NB4 (cell line): ENCODE data around the gene THEMIS.

Experiments
- POLR2A ChIP-seq: IDR thresholded peaks from 2 replicates; pipeline ENCODE4 v1.6.1; 2011; ENCODE audit warnings: mild to moderate bottlenecking; ENCODE audit not compliant: insufficient read length; ENCODE audit errors: extremely low read depth
- TF ChIP-seq, protein P1 (sequence below): IDR thresholded peaks from one replicate; pipeline ENCODE4 v1.5.1; 2012; ENCODE audit warnings: low read depth, low read length
- TF ChIP-seq, protein P2 (sequence below): IDR thresholded peaks from 2 replicates; pipeline ENCODE4 v1.6.1; 2011; ENCODE audit warnings: low read depth, low read length

DNA sequence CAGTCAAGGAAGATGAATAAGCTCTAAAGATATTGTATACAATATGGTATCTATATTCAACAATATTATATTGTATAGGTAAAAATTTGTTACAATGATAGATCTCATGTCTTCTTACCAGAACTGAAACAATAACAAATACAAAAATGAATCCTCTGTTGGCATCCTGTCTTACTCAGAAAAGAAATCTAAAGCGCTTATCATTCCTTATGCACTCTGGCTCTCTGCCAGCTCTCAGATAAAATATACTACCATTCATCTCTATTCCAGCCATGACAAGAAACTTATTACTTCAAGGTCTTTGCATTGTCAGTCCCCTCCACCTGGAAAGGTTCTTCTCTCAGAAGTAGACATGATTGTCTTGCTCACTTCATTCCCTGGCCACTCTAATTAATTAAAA is 138.6 kb downstream of the THEMIS start:
- TF ChIP-seq, protein P1, sequence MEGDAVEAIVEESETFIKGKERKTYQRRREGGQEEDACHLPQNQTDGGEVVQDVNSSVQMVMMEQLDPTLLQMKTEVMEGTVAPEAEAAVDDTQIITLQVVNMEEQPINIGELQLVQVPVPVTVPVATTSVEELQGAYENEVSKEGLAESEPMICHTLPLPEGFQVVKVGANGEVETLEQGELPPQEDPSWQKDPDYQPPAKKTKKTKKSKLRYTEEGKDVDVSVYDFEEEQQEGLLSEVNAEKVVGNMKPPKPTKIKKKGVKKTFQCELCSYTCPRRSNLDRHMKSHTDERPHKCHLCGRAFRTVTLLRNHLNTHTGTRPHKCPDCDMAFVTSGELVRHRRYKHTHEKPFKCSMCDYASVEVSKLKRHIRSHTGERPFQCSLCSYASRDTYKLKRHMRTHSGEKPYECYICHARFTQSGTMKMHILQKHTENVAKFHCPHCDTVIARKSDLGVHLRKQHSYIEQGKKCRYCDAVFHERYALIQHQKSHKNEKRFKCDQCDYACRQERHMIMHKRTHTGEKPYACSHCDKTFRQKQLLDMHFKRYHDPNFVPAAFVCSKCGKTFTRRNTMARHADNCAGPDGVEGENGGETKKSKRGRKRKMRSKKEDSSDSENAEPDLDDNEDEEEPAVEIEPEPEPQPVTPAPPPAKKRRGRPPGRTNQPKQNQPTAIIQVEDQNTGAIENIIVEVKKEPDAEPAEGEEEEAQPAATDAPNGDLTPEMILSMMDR = no peak
- TF ChIP-seq POLR2A = no peak
- TF ChIP-seq, protein P2, sequence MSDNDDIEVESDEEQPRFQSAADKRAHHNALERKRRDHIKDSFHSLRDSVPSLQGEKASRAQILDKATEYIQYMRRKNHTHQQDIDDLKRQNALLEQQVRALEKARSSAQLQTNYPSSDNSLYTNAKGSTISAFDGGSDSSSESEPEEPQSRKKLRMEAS = no peak
